Mesendoderm (in vitro differentiated cells): ENCODE measurements around the gene NEGR1.

Source experiments
- DNase-seq: peaks from one replicate; pipeline ENCODE4 v3.0.0; 2013
- H2AK5ac ChIP-seq: 2 replicates; pipeline ENCODE4 v1.6.1; 2013; ENCODE audit warnings: low read length, inconsistent platforms
- H2BK120ac ChIP-seq: 2 replicates; pipeline ENCODE4 v1.6.1; 2013; ENCODE audit warnings: low read depth, mild to moderate bottlenecking, low read length, moderate library complexity, mixed read lengths
- H2BK15ac ChIP-seq: replicated peaks from 2 replicates; pipeline ENCODE4 v1.6.1; 2013; ENCODE audit warnings: low read depth, mild to moderate bottlenecking, moderate library complexity
- H2BK5ac ChIP-seq: 2 replicates; pipeline ENCODE4 v1.6.1; 2013; ENCODE audit warnings: low read length, inconsistent platforms
- H3K18ac ChIP-seq: 2 replicates; pipeline ENCODE4 v1.6.1; 2013; ENCODE audit warnings: mild to moderate bottlenecking, low read length, mixed read lengths
- H3K23ac ChIP-seq: one replicate; pipeline ENCODE4 v1.6.1; 2013; ENCODE audit warnings: low read length
- H3K27ac ChIP-seq: 2 replicates; pipeline ENCODE4 v1.5.1; 2013; ENCODE audit warnings: low read depth, mild to moderate bottlenecking, inconsistent platforms, low read length, moderate library complexity
- H3K27me3 ChIP-seq: 2 replicates; pipeline ENCODE4 v1.6.1; 2013; ENCODE audit warnings: low read length, control low read depth, mild to moderate bottlenecking, inconsistent platforms; ENCODE audit not compliant: insufficient read depth, poor library complexity
- H3K36me3 ChIP-seq: 2 replicates; pipeline ENCODE4 v1.6.1; 2013; ENCODE audit warnings: low read length, inconsistent platforms; ENCODE audit not compliant: control insufficient read depth, insufficient read depth
- H3K4ac ChIP-seq: one replicate; pipeline ENCODE4 v1.6.1; 2013; ENCODE audit warnings: low read depth, mild to moderate bottlenecking, low read length, moderate library complexity
- H3K4me1 ChIP-seq: 2 replicates; pipeline ENCODE4 v1.6.1; 2013; ENCODE audit warnings: low read depth, low read length, inconsistent platforms; ENCODE audit not compliant: control insufficient read depth
- H3K4me2 ChIP-seq: 2 replicates; pipeline ENCODE4 v1.6.1; 2013; ENCODE audit warnings: low read length
- H3K4me3 ChIP-seq: 2 replicates; pipeline ENCODE4 v1.5.1; 2013; ENCODE audit warnings: mild to moderate bottlenecking, low read length
- H3K56ac ChIP-seq: one replicate; pipeline ENCODE4 v1.6.1; 2013; ENCODE audit warnings: low read length
- H3K79me1 ChIP-seq: 2 replicates; pipeline ENCODE4 v1.6.1; 2013; ENCODE audit warnings: low read length, inconsistent platforms
- H3K79me2 ChIP-seq: 2 replicates; pipeline ENCODE4 v1.6.1; 2013; ENCODE audit warnings: mild to moderate bottlenecking, low read length; ENCODE audit not compliant: control insufficient read depth, insufficient read depth
- H3K9ac ChIP-seq: 2 replicates; pipeline ENCODE4 v1.6.1; 2013; ENCODE audit warnings: low read length, inconsistent platforms
- H4K5ac ChIP-seq: one replicate; pipeline ENCODE4 v1.6.1; 2013; ENCODE audit warnings: low read length
- H4K8ac ChIP-seq: one replicate; pipeline ENCODE4 v1.6.1; 2013; ENCODE audit warnings: low read depth, mild to moderate bottlenecking, control low read depth, low read length, moderate library complexity
- WGBS: extraction: QIAGEN DNeasy Blood & Tissue Kit; methylation state at CpG from one replicate; pipeline ENCODE4 v1.1.7; 2013; ENCODE audit warnings: low lambda C conversion rate, missing lambda C conversion rate; ENCODE audit not compliant: insufficient coverage; ENCODE audit errors: extremely low coverage; 5-methylcytosine and 5-hydroxymethylcytosine counted together

NEGR1 gene

GRCh38 chr1:71565831-71566230 is 716.5 kb downstream of the NEGR1 start:
- no peak overlapping the region for H3K56ac ChIP-seq

GRCh38 chr1:71565262-71565661 is 717.1 kb downstream of the NEGR1 start:
- no peak overlapping the region for H3K4ac ChIP-seq
- no peak for DNase-seq

More at GRCh38 chr1:71565831-71566230, 716.5 kb downstream of the NEGR1 start:
- Histone ChIP-seq H4K5ac (no peak overlapping the region), H2BK15ac (no peak overlapping the region), H3K27ac (no peak overlapping the region), H3K79me1 (no peaks in the 10 kb centered on the region), H3K79me2 (no peaks in the 10 kb centered on the region), H3K4me2 (no peak overlapping the region), H3K4me1 (no peaks in the 10 kb centered on the region), H4K8ac (no peak overlapping the region), H3K36me3 (no peaks in the 10 kb centered on the region), H3K23ac (no peak overlapping the region), H3K4me3 (no peak overlapping the region), H3K9ac (no peak overlapping the region), H3K4ac (no peak overlapping the region), H3K18ac (no peak overlapping the region), H2BK120ac (no peak overlapping the region), H3K27me3 (no peaks in the 10 kb centered on the region), H2AK5ac (no peak overlapping the region), H2BK5ac (no peak overlapping the region)
- no peak for DNase-seq
- WGBS: no CpG with 5 or more reads among the region's 3 CpGs

GRCh38 chr1:71562298-71562697 is 720.0 kb downstream of the NEGR1 start:
- H3K4me1 ChIP-seq: no peaks in the 10 kb centered on the region
- H3K79me1 ChIP-seq: no peaks in the 10 kb centered on the region
- WGBS: no CpG with 5 or more reads among the region's 1 CpG
- no peak overlapping the region for H3K18ac ChIP-seq
- H4K8ac ChIP-seq: no peak overlapping the region
- no peak overlapping the region for H3K27ac ChIP-seq
- no peak overlapping the region for H3K56ac ChIP-seq
- H3K36me3 ChIP-seq: no peaks in the 10 kb centered on the region
- H3K9ac ChIP-seq: no peak overlapping the region
- H2AK5ac ChIP-seq: no peak overlapping the region
- H3K23ac ChIP-seq: no peak overlapping the region
- DNase-seq: no peak
- H3K27me3 ChIP-seq: no peaks in the 10 kb centered on the region
- no peak overlapping the region for H3K4ac ChIP-seq
- no peak overlapping the region for H2BK15ac ChIP-seq
- H3K79me2 ChIP-seq: no peaks in the 10 kb centered on the region
- no peak overlapping the region for H2BK120ac ChIP-seq
- no peak overlapping the region for H2BK5ac ChIP-seq
- no peak overlapping the region for H3K4me3 ChIP-seq
- H3K4me2 ChIP-seq: no peak overlapping the region
- H4K5ac ChIP-seq: no peak overlapping the region

More at GRCh38 chr1:71565262-71565661, 717.1 kb downstream of the NEGR1 start:
- no peak overlapping the region for H2AK5ac ChIP-seq
- no peaks in the 10 kb centered on the region for H3K79me1 ChIP-seq
- H3K4me3 ChIP-seq: no peak overlapping the region
- no peaks in the 10 kb centered on the region for H3K36me3 ChIP-seq
- no peak overlapping the region for H3K18ac ChIP-seq
- H3K27me3 ChIP-seq: no peaks in the 10 kb centered on the region
- no peak overlapping the region for H3K56ac ChIP-seq
- H3K9ac ChIP-seq: no peak overlapping the region
- H2BK120ac ChIP-seq: no peak overlapping the region
- H4K8ac ChIP-seq: no peak overlapping the region
- H2BK5ac ChIP-seq: no peak overlapping the region
- H3K23ac ChIP-seq: no peak overlapping the region
- H2BK15ac ChIP-seq: no peak overlapping the region
- H4K5ac ChIP-seq: no peak overlapping the region
- no peak overlapping the region for H3K27ac ChIP-seq
- H3K79me2 ChIP-seq: no peaks in the 10 kb centered on the region
- no peak overlapping the region for H3K4me2 ChIP-seq
- no peaks in the 10 kb centered on the region for H3K4me1 ChIP-seq

- Histone ChIP-seq H3K56ac (no peak overlapping the region), H3K9ac (no peak overlapping the region), H3K27ac (no peak overlapping the region), H3K4me2 (no peak overlapping the region), H3K23ac (no peak overlapping the region), H3K36me3 (no peaks in the 10 kb centered on the region), H3K4me3 (no peak overlapping the region), H2BK120ac (no peak overlapping the region), H2AK5ac (no peak overlapping the region), H3K79me1 (no peaks in the 10 kb centered on the region), H3K27me3 (no peaks in the 10 kb centered on the region), H3K4me1 (no peaks in the 10 kb centered on the region), H4K5ac (no peak overlapping the region), H3K4ac (no peak overlapping the region), H3K79me2 (no peaks in the 10 kb centered on the region), H4K8ac (no peak overlapping the region), H2BK15ac (no peak overlapping the region), H2BK5ac (no peak overlapping the region), H3K18ac (no peak overlapping the region)
- WGBS: no CpG with 5 or more reads among the region's 2 CpGs
- DNase-seq: no peak
Observed at GRCh38 chr1:71561729-71562128, 720.6 kb downstream of the NEGR1 start.

GRCh38 chr1:71561206-71561605 is 721.1 kb downstream of the NEGR1 start:
- Histone ChIP-seq H3K79me2 (no peaks in the 10 kb centered on the region), H3K18ac (no peak overlapping the region), H3K4ac (no peak overlapping the region), H3K4me2 (no peak overlapping the region), H2BK120ac (no peak overlapping the region), H3K56ac (no peak overlapping the region), H3K4me1 (no peaks in the 10 kb centered on the region), H4K8ac (no peak overlapping the region), H2BK15ac (no peak overlapping the region), H3K9ac (no peak overlapping the region), H2AK5ac (no peak overlapping the region), H3K27ac (no peak overlapping the region), H3K27me3 (no peaks in the 10 kb centered on the region), H3K23ac (no peak overlapping the region), H2BK5ac (no peak overlapping the region), H3K4me3 (no peak overlapping the region), H4K5ac (no peak overlapping the region), H3K79me1 (no peaks in the 10 kb centered on the region), H3K36me3 (no peaks in the 10 kb centered on the region)
- DNase-seq: no peak
- WGBS: no CpG with 5 or more reads among the region's 2 CpGs

- Histone ChIP-seq H2BK5ac (no peak overlapping the region), H3K4me1 (no peaks in the 10 kb centered on the region), H3K4me2 (no peak overlapping the region), H2BK15ac (no peak overlapping the region), H2BK120ac (no peak overlapping the region), H3K18ac (no peak overlapping the region), H3K27me3 (no peaks in the 10 kb centered on the region), H3K9ac (no peak overlapping the region), H4K5ac (no peak overlapping the region), H3K36me3 (no peaks in the 10 kb centered on the region), H3K27ac (no peak overlapping the region), H3K56ac (no peak overlapping the region), H3K4ac (no peak overlapping the region), H2AK5ac (no peak overlapping the region), H4K8ac (no peak overlapping the region), H3K79me2 (no peaks in the 10 kb centered on the region), H3K23ac (no peak overlapping the region), H3K79me1 (no peaks in the 10 kb centered on the region), H3K4me3 (no peak overlapping the region)
- DNase-seq: no peak
- no CpG with 5 or more reads among the region's 1 CpG for WGBS
Observed at GRCh38 chr1:71559880-71560279, 722.5 kb downstream of the NEGR1 start.
